ENCODE results near the gene LAP3.

LAP3 gene

GRCh38 chr4:17619416-17620105 is 42.6 kb downstream of the LAP3 start:
- DNase-seq = no peak

GRCh38 chr4:17623451-17624001 is 46.5 kb downstream of the LAP3 start:
- DNase-seq = no peak

GRCh38 chr4:17624821-17625220 is 47.8 kb downstream of the LAP3 start:
- no peak for DNase-seq

GRCh38 chr4:17630228-17630627 is 53.2 kb downstream of the LAP3 start:
- no peak for DNase-seq

GRCh38 chr4:17633600-17633999 is 56.6 kb downstream of the LAP3 start:
- no peak for DNase-seq

GRCh38 chr4:17635056-17635455 is 58.1 kb downstream of the LAP3 start:
- no peak for DNase-seq

GRCh38 chr4:17636341-17636695 is 59.3 kb downstream of the LAP3 start:
- DNase-seq = no peak

- DNase-seq = peak; percentile 16 to 32
These were observed 60.0 kb downstream of the LAP3 start for GRCh38 chr4:17636696-17637622.

- DNase-seq = no peak
These were observed 62.1 kb downstream of the LAP3 start for GRCh38 chr4:17639136-17639535.

- DNase-seq = no peak
These were observed 65.4 kb downstream of the LAP3 start for GRCh38 chr4:17642398-17642783.

GRCh38 chr4:17646693-17647092 is 69.7 kb downstream of the LAP3 start:
- no peak for DNase-seq

GRCh38 chr4:17647176-17647806 is 70.3 kb downstream of the LAP3 start:
- DNase-seq = no peak

GRCh38 chr4:17647927-17648326 is 70.9 kb downstream of the LAP3 start:
- DNase-seq = no peak

- no peak for DNase-seq
These were observed 73.4 kb downstream of the LAP3 start for GRCh38 chr4:17650406-17650805.

- no peak for DNase-seq
These were observed 77.7 kb downstream of the LAP3 start for GRCh38 chr4:17654701-17655100.

GRCh38 chr4:17657090-17657489 is 80.1 kb downstream of the LAP3 start:
- no peak for DNase-seq
